Activated CD4-positive, alpha-beta T cell treated with anti-CD3 and anti-CD28 coated beads, Interleukin-2, amount 10 ng/mL, durations not matched to agents 7 days and 5 days (primary cell): ENCODE data around the gene POLQ. TPM values are rescaled to one million over a fixed set of nuclear protein-coding genes. Genes with fewer than 3 reads are reported as not detected.
"Not testable (repeated sequence)": the region's sequence is repeated elsewhere in the genome, so short reads cannot be mapped to it uniquely, and the experiment has no call there.

Source experiments
- CTCF ChIA-PET: fragments of 350-600 bp; sonication (Branson Sonifier 250); formaldehyde crosslinking; loops from one replicate; lab custom pipeline; 2021; ENCODE audit warnings: antibody characterized with exemption; lab: Charles Lee
- POLR2A ChIA-PET: fragments of 350-600 bp; sonication (Branson Sonifier 250); formaldehyde crosslinking; loops from one replicate; lab custom pipeline; 2021; ENCODE audit warnings: antibody characterized with exemption; lab: Charles Lee
- DNase-seq: peaks from one replicate; pipeline ENCODE4 v3.0.0-alpha.2; 2020
- H3K27ac Mint-ChIP-seq: one replicate; pipeline ENCODE4 v1.8.0; 2021; ENCODE audit warnings: mild to moderate bottlenecking, moderate library complexity, mixed read lengths
- H3K27me3 Mint-ChIP-seq: one replicate; pipeline ENCODE4 v1.8.0; 2021; ENCODE audit warnings: mixed read lengths
- H3K36me3 Mint-ChIP-seq: one replicate; pipeline ENCODE4 v1.8.0; 2021; ENCODE audit warnings: low read depth, mixed read lengths
- H3K4me1 Mint-ChIP-seq: one replicate; pipeline ENCODE4 v1.8.0; 2021; ENCODE audit warnings: mixed read lengths
- H3K4me3 Mint-ChIP-seq: one replicate; pipeline ENCODE4 v1.8.0; 2021; ENCODE audit warnings: mild to moderate bottlenecking, moderate library complexity, mixed read lengths
- H3K9me3 Mint-ChIP-seq: one replicate; pipeline ENCODE4 v1.8.0; 2021; ENCODE audit warnings: mixed read lengths
- total RNA-seq, 2 experiments: library from RNA; stranded (reverse); gene quantifications; one replicate each; pipeline ENCODE4 v1.2.3, GENCODE V29; 2021

Gene POLQ
- total RNA-seq, 2 experiments from 2014 or later: 29.0 to 32.1 TPM

DNA sequence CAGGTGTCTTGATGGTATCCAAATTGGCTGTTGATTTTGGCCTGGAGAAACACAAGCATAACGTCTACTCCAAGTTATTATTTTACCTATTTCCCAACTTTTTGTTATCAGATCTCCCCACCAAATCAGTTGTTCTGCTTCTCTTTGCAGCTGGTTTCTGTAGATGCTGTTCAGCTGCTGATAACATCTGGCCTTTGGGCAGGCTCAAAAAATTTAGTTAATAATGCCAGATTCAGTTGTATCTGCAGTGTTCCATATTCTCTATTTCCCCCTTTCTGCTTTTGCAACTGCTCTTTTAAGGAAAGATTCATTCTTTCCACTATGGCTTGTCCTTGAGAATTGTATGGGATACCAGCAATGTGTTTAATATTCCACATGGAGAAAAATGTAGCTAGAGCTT, 149.8 kb downstream of the POLQ start:
- H3K36me3 Mint-ChIP-seq, H3K27me3 Mint-ChIP-seq, H3K27ac Mint-ChIP-seq, CTCF ChIA-PET, H3K4me1 Mint-ChIP-seq, H3K4me3 Mint-ChIP-seq, DNase-seq, H3K9me3 Mint-ChIP-seq, POLR2A ChIA-PET: not testable (repeated sequence)

DNA sequence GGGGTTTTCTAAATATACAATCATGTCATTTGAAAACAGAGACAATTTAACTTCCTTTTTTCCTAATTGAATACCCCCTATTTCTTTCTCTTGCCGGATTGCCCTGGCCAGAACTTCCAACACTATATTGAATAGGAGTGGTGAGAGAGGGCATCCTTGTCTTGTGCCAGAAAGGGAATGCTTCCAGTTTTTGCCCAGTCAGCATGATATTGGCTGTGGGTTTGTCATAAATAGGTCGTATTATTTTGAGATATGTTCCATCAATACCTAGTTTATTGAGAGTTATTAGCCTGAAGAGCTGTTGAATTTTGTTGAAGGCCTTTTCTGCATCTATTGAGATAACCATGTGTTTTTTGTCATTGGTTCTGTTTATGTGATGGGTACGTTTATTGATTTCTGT, 157.5 kb downstream of the POLQ start:
- H3K27me3 Mint-ChIP-seq: peaks cover 16% of the 10 kb centered on the region
- POLR2A ChIA-PET, H3K4me3 Mint-ChIP-seq, H3K4me1 Mint-ChIP-seq, CTCF ChIA-PET, H3K9me3 Mint-ChIP-seq, DNase-seq, H3K36me3 Mint-ChIP-seq, H3K27ac Mint-ChIP-seq: not testable (repeated sequence)

Other genes with a start within 250 kb of the POLQ start
- gene ARGFX, start 22.0 kb upstream of the POLQ start, total RNA-seq: not detected
- gene FBXO40, start 47.4 kb upstream of the POLQ start, total RNA-seq: not detected
- 100 to 1,000 TPM; 339 to 350 TPM for gene HCLS1, start 114.9 kb upstream of the POLQ start, total RNA-seq
- 10 to 100 TPM; 27.4 to 31.7 TPM for gene GOLGB1, start 203.8 kb upstream of the POLQ start, total RNA-seq